Esophagus muscularis mucosa (tissue), 4 donors: ENCODE measurements around the gene CC2D1A. TPM values are rescaled to one million over a fixed set of nuclear protein-coding genes. Genes with fewer than 3 reads are reported as not detected.

ENCODE experiments used
- DNase-seq: peaks from one replicate; pipeline ENCODE4 v3.0.0-alpha.2; 2017; ENCODE audit errors: extremely low spot score
- H3K27ac ChIP-seq, 4 donors: fragments of 200-600 bp; sonication (generic); replicated peaks in 1 of 4; 1 replicate in 3 of 4; 2 replicates in 1 of 4; pipeline ENCODE4 v1.5.1; 2016 to 2019; ENCODE audit warnings: mild to moderate bottlenecking in 1 of 4
- H3K27me3 ChIP-seq, 4 donors: fragments of 200-600 bp; sonication (generic); one replicate each; pipeline versions ENCODE4 v1.5.1 to v1.6.0; 2016 to 2019
- H3K36me3 ChIP-seq, 4 donors: fragments of 200-600 bp; sonication (generic); one replicate each; pipeline ENCODE4 v1.5.1; 2016 to 2019
- H3K4me1 ChIP-seq, 4 donors: fragments of 200-600 bp; sonication (generic); one replicate each; pipeline ENCODE4 v1.5.1; 2016 to 2019
- H3K4me3 ChIP-seq, 4 donors: fragments of 200-600 bp; sonication (generic); 1 replicate in 2 of 4; 2 replicates in 2 of 4; pipeline ENCODE4 v1.5.1; 2016 to 2019; ENCODE audit warnings: mild to moderate bottlenecking in 4 of 4, moderate library complexity in 1 of 4
- H3K9me3 ChIP-seq, 4 donors: fragments of 200-600 bp; sonication (generic); 1 replicate in 3 of 4; 2 replicates in 1 of 4; pipeline ENCODE4 v1.5.1; 2016 to 2019
- CTCF ChIP-seq, 3 experiments: fragments of 200-600 bp in 2 of 3; fragments of 450-650 bp in 1 of 3; sonication (generic) in 2 of 3; IDR thresholded peaks; one replicate each; pipeline ENCODE4 v1.5.1; 2017 to 2019; ENCODE audit warnings: antibody characterized with exemption in 3 of 3, mild to moderate bottlenecking in 2 of 3, moderate library complexity in 1 of 3
- EP300 ChIP-seq: sonication (generic); formaldehyde crosslinking; IDR thresholded peaks from one replicate; pipeline ENCODE4 v1.6.1; 2017; ENCODE audit warnings: antibody characterized with exemption
- POLR2A ChIP-seq: fragments of 450-650 bp; IDR thresholded peaks from one replicate; pipeline ENCODE4 v1.6.1; 2017; ENCODE audit warnings: antibody characterized with exemption, moderate library complexity, mild to moderate bottlenecking, low read depth
- POLR2AphosphoS5 ChIP-seq, 2 donors: sonication (generic); formaldehyde crosslinking; IDR thresholded peaks; one replicate each; pipeline ENCODE4 v1.6.1; 2017; ENCODE audit warnings: antibody characterized with exemption in 2 of 2
- WGBS: methylation state at CpG from one replicate; pipeline ENCODE4 v1.1.5; 2018; 5-methylcytosine and 5-hydroxymethylcytosine counted together
- intact Hi-C: fragments of 100-400 bp; cut with DNase I; formaldehyde crosslinking; loops from one replicate; pipeline ENCODE4 v1.15.1; 2023
- total RNA-seq, 4 donors: library from RNA; depleted of rRNA; stranded (reverse); fragments of >200 nt; gene quantifications; one replicate each; pipeline versions ENCODE4 v1.1.0 to v1.2.1, GENCODE V29; 2016

The CC2D1A gene
- total RNA-seq, 4 donors from 2014 or later, result 22.9 to 42.8 (median 33.6) TPM

GRCh38 chr19:13892870-13893269, 13.1 kb upstream of the CC2D1A start:
- TF ChIP-seq POLR2AphosphoS5 (IDR thresholded peaks at IDR 0.05), result no peak
- TF ChIP-seq EP300, result no peak
- TF ChIP-seq POLR2A, result no peak
- TF ChIP-seq CTCF (IDR thresholded peaks at IDR 0.05), result no peak
- intact Hi-C loops, result no loop called here
- Histone ChIP-seq H3K27ac (no peak overlapping the region), H3K4me3 (no peak overlapping the region), H3K9me3 (no peaks in the 10 kb centered on the region), H3K27me3 (no peaks in the 10 kb centered on the region), H3K4me1 (no peaks in the 10 kb centered on the region), H3K36me3 (peaks cover 0 to 3% (median 0%) of the 10 kb centered on the region in 4 donors)
- no peak for DNase-seq
- 83% methylated on average over 9 of the region's 9 CpGs for WGBS

- TF ChIP-seq POLR2A, result no peak
- TF ChIP-seq CTCF (IDR thresholded peaks at IDR 0.05), result no peak
- TF ChIP-seq POLR2AphosphoS5 (IDR thresholded peaks at IDR 0.05), result no peak
- no peak for TF ChIP-seq EP300
- H3K36me3 ChIP-seq, result peaks cover 0 to 3% (median 0%) of the 10 kb centered on the region in 4 donors
- no peak for DNase-seq
- H3K4me1 ChIP-seq, result peaks cover 0 to under 1% (median 0%) of the 10 kb centered on the region in 4 donors
- intact Hi-C loops, result no loop called here
- no peaks in the 10 kb centered on the region for H3K27me3 ChIP-seq
- WGBS, result 86% methylated on average over 5 of the region's 5 CpGs
- H3K9me3 ChIP-seq, result no peaks in the 10 kb centered on the region
- H3K27ac ChIP-seq, result no peak overlapping the region
- H3K4me3 ChIP-seq, result no peak overlapping the region
Observed at GRCh38 chr19:13894552-13894951, 11.4 kb upstream of the CC2D1A start.

GRCh38 chr19:13896227-13896626, 9.8 kb upstream of the CC2D1A start:
- H3K9me3 ChIP-seq, result no peaks in the 10 kb centered on the region
- H3K27me3 ChIP-seq, result no peaks in the 10 kb centered on the region
- TF ChIP-seq EP300 (no peak), CTCF (IDR thresholded peaks at IDR 0.05) (no peak), POLR2A (no peak), POLR2AphosphoS5 (IDR thresholded peaks at IDR 0.05) (no peak)
- H3K27ac ChIP-seq, result no peak overlapping the region
- no peak overlapping the region for H3K4me3 ChIP-seq
- H3K36me3 ChIP-seq, result peaks cover 0 to 3% (median 0%) of the 10 kb centered on the region in 4 donors
- intact Hi-C loops, result no loop called here
- DNase-seq, result no peak
- peaks cover 0 to 4% (median 0%) of the 10 kb centered on the region in 4 donors for H3K4me1 ChIP-seq
- WGBS, result 96% methylated on average over 2 of the region's 2 CpGs

- no peaks in the 10 kb centered on the region for H3K9me3 ChIP-seq
- H3K27me3 ChIP-seq, result no peaks in the 10 kb centered on the region
- TF ChIP-seq POLR2A (no peak), POLR2AphosphoS5 (IDR thresholded peaks at IDR 0.05) (no peak)
- no peaks in the 10 kb centered on the region for H3K36me3 ChIP-seq
- intact Hi-C loops, result no loop called here
- no peak overlapping the region for H3K4me3 ChIP-seq
- no peak overlapping the region for H3K27ac ChIP-seq
- WGBS, result 74% methylated on average over 9 of the region's 10 CpGs
- DNase-seq, result no peak
- H3K4me1 ChIP-seq, result peaks cover 0 to 4% (median 0%) of the 10 kb centered on the region in 4 donors
Observed at GRCh38 chr19:13899393-13899792, 6.6 kb upstream of the CC2D1A start.

GRCh38 chr19:13899912-13900584, 6.0 kb upstream of the CC2D1A start:
- no peak overlapping the region for H3K27ac ChIP-seq
- DNase-seq, result no peak

More at GRCh38 chr19:13899912-13900584, 6.0 kb upstream of the CC2D1A start:
- Histone ChIP-seq H3K27me3 (no peaks in the 10 kb centered on the region), H3K9me3 (no peaks in the 10 kb centered on the region), H3K4me1 (peaks cover 0 to 6% (median 0%) of the 10 kb centered on the region in 4 donors), H3K36me3 (no peaks in the 10 kb centered on the region), H3K4me3 (no peak overlapping the region)
- intact Hi-C loops, result no loop called here
- WGBS, result 58% methylated on average over 5 of the region's 5 CpGs
- no peak for TF ChIP-seq CTCF (IDR thresholded peaks at IDR 0.05)
